H9 (cell line): ENCODE results near the gene MOGAT2. TPM values are rescaled to one million over a fixed set of nuclear protein-coding genes. Genes with fewer than 3 reads are reported as not detected.

Experiments
- DNase-seq: peaks from one replicate; pipeline ENCODE4 v3.0.0-alpha.2; 2017
- H2AFZ ChIP-seq: one replicate; pipeline ENCODE4 v1.6.1; 2013; ENCODE audit warnings: mild to moderate bottlenecking, low read length, control low read depth, moderate library complexity
- H2AK5ac ChIP-seq: 2 replicates; pipeline ENCODE4 v1.6.1; 2013; ENCODE audit warnings: low read length, control low read depth, mixed read lengths; ENCODE audit not compliant: insufficient read length
- H2BK120ac ChIP-seq: one replicate; pipeline ENCODE4 v1.6.1; 2013; ENCODE audit warnings: low read depth, mild to moderate bottlenecking, low read length, control low read depth, inconsistent platforms; ENCODE audit not compliant: poor library complexity, severe bottlenecking
- H2BK12ac ChIP-seq: 2 replicates; pipeline ENCODE4 v1.6.1; 2013; ENCODE audit warnings: low read length, control low read depth, mixed read lengths, low read depth; ENCODE audit not compliant: insufficient read length
- H2BK15ac ChIP-seq: 2 replicates; pipeline ENCODE4 v1.6.1; 2013; ENCODE audit warnings: low read depth, low read length, control low read depth
- H2BK20ac ChIP-seq: one replicate; pipeline ENCODE4 v1.6.1; 2013; ENCODE audit warnings: low read depth, mild to moderate bottlenecking, low read length, control low read depth, inconsistent platforms; ENCODE audit not compliant: poor library complexity, severe bottlenecking
- H2BK5ac ChIP-seq: 2 replicates; pipeline ENCODE4 v1.6.1; 2013; ENCODE audit warnings: low read length, control low read depth, mixed read lengths; ENCODE audit not compliant: insufficient read length
- H3K14ac ChIP-seq: 2 replicates; pipeline ENCODE4 v1.6.1; 2013; ENCODE audit warnings: low read length, control low read depth; ENCODE audit not compliant: insufficient read depth
- H3K18ac ChIP-seq: 2 replicates; pipeline ENCODE4 v1.6.1; 2013; ENCODE audit warnings: low read depth, mild to moderate bottlenecking, mixed read lengths, low read length, control low read depth; ENCODE audit not compliant: insufficient read length
- H3K23ac ChIP-seq: 2 replicates; pipeline ENCODE4 v1.6.1; 2013; ENCODE audit warnings: low read length, control low read depth, mixed read lengths, low read depth; ENCODE audit not compliant: insufficient read length
- H3K23me2 ChIP-seq: 2 replicates; pipeline ENCODE4 v1.6.1; 2013; ENCODE audit warnings: low read depth, mild to moderate bottlenecking, mixed read lengths, low read length, control low read depth; ENCODE audit not compliant: insufficient read length, poor library complexity, severe bottlenecking
- H3K27ac ChIP-seq: 2 replicates; pipeline ENCODE4 v1.5.1; 2013; ENCODE audit warnings: low read length, control low read depth, mixed read lengths, low read depth; ENCODE audit not compliant: insufficient read length
- H3K27me3 ChIP-seq: 2 replicates; pipeline ENCODE4 v1.6.1; 2013; ENCODE audit warnings: low read length, control low read depth, inconsistent platforms; ENCODE audit not compliant: insufficient read depth
- H3K4ac ChIP-seq: 2 replicates; pipeline ENCODE4 v1.6.1; 2013; ENCODE audit warnings: low read depth, mild to moderate bottlenecking, control low read depth, inconsistent platforms, low read length, moderate library complexity
- H3K4me1 ChIP-seq: 2 replicates; pipeline ENCODE4 v1.6.1; 2013; ENCODE audit warnings: low read length, control low read depth, inconsistent platforms; ENCODE audit not compliant: insufficient read depth
- H3K4me2 ChIP-seq: 2 replicates; pipeline ENCODE4 v1.6.1; 2013; ENCODE audit warnings: low read length, control low read depth, mixed read lengths; ENCODE audit not compliant: insufficient read length, insufficient read depth
- H3K56ac ChIP-seq: 2 replicates; pipeline ENCODE4 v1.6.1; 2013; ENCODE audit warnings: low read depth, mild to moderate bottlenecking, mixed read lengths, low read length, control low read depth; ENCODE audit not compliant: insufficient read length
- H3K79me1 ChIP-seq: 2 replicates; pipeline ENCODE4 v1.6.1; 2013; ENCODE audit warnings: low read depth, mild to moderate bottlenecking, moderate library complexity, low read length, control low read depth, inconsistent platforms; ENCODE audit not compliant: insufficient read depth, poor library complexity, severe bottlenecking
- H3K79me2 ChIP-seq: 2 replicates; pipeline ENCODE4 v1.6.1; 2013; ENCODE audit warnings: low read length, control low read depth, inconsistent platforms; ENCODE audit not compliant: insufficient read depth
- H3K9ac ChIP-seq: 2 replicates; pipeline ENCODE4 v1.6.1; 2013; ENCODE audit warnings: low read length, control low read depth, mixed read lengths; ENCODE audit not compliant: insufficient read length; ENCODE audit errors: extremely low read depth
- H3K9me3 ChIP-seq: one replicate; pipeline ENCODE4 v1.6.1; 2013; ENCODE audit warnings: low read depth, low read length, inconsistent platforms; ENCODE audit not compliant: control insufficient read depth
- H3T11ph ChIP-seq: one replicate; pipeline ENCODE4 v1.6.1; 2013; ENCODE audit warnings: mild to moderate bottlenecking, low read length, control low read depth, inconsistent platforms
- H4K20me1 ChIP-seq: one replicate; pipeline ENCODE4 v1.6.1; 2013; ENCODE audit not compliant: control insufficient read depth, insufficient read length, insufficient read depth
- H4K5ac ChIP-seq: 2 replicates; pipeline ENCODE4 v1.6.1; 2013; ENCODE audit warnings: low read depth, mild to moderate bottlenecking, mixed read lengths, low read length, control low read depth; ENCODE audit not compliant: insufficient read length
- H4K8ac ChIP-seq: replicated peaks from 2 replicates; pipeline ENCODE4 v1.6.1; 2013; ENCODE audit warnings: low read length, control low read depth, mixed read lengths, low read depth; ENCODE audit not compliant: insufficient read length
- H4K91ac ChIP-seq: 2 replicates; pipeline ENCODE4 v1.6.1; 2013; ENCODE audit warnings: low read depth, mild to moderate bottlenecking, moderate library complexity, mixed read lengths, low read length, control low read depth; ENCODE audit not compliant: insufficient read length
- H3K27ac Mint-ChIP-seq, 3 experiments: 2 replicates in 2 of 3; 3 replicates in 1 of 3; pipeline ENCODE4 v1.8.0; 2020 to 2021; ENCODE audit warnings: mixed read lengths in 3 of 3, mild to moderate bottlenecking in 1 of 3, moderate library complexity in 1 of 3
- H3K27me3 Mint-ChIP-seq: 2 replicates; pipeline ENCODE4 v1.8.0; 2021; ENCODE audit warnings: low read depth, mild to moderate bottlenecking, moderate library complexity, mixed read lengths
- H3K36me3 Mint-ChIP-seq, 3 experiments: 2 replicates in 2 of 3; 3 replicates in 1 of 3; pipeline ENCODE4 v1.8.0; 2020 to 2021; ENCODE audit warnings: low read depth in 3 of 3, mixed read lengths in 3 of 3; ENCODE audit not compliant: insufficient read depth in 1 of 3
- H3K4me1 Mint-ChIP-seq, 2 experiments: 2 replicates each; pipeline ENCODE4 v1.8.0; 2020; ENCODE audit warnings: mixed read lengths in 2 of 2
- H3K4me3 Mint-ChIP-seq, 2 experiments: 2 replicates in 1 of 2; 3 replicates in 1 of 2; pipeline ENCODE4 v1.8.0; 2020 to 2021; ENCODE audit warnings: mild to moderate bottlenecking in 2 of 2, mixed read lengths in 2 of 2, moderate library complexity in 1 of 2
- H3K9me3 Mint-ChIP-seq, 2 experiments: 2 replicates in 1 of 2; 3 replicates in 1 of 2; pipeline ENCODE4 v1.8.0; 2020; ENCODE audit warnings: mild to moderate bottlenecking in 2 of 2, mixed read lengths in 2 of 2, moderate library complexity in 1 of 2
- WGBS: extraction: QIAGEN DNeasy Blood & Tissue Kit; methylation state at CpG from one replicate; pipeline ENCODE4 v1.1.7; 2013; ENCODE audit warnings: missing lambda C conversion rate, low lambda C conversion rate, mixed read lengths; ENCODE audit not compliant: insufficient read length; ENCODE audit errors: extremely low coverage; 5-methylcytosine and 5-hydroxymethylcytosine counted together
- total RNA-seq: library from RNA; stranded (reverse); gene quantifications from 2 replicates; pipeline ENCODE4 v1.2.1, GENCODE V29; 2021
- TF ChIP-seq, protein P1 (sequence below): fragments of 200-600 bp; sonication (generic); conservative IDR thresholded peaks from 3 replicates; pipeline ENCODE4 v1.8.0; 2021; ENCODE audit warnings: antibody characterized with exemption, mild to moderate bottlenecking

Gene MOGAT2
- total RNA-seq, 1 experiment from 2014 or later, result not detected

DNA sequence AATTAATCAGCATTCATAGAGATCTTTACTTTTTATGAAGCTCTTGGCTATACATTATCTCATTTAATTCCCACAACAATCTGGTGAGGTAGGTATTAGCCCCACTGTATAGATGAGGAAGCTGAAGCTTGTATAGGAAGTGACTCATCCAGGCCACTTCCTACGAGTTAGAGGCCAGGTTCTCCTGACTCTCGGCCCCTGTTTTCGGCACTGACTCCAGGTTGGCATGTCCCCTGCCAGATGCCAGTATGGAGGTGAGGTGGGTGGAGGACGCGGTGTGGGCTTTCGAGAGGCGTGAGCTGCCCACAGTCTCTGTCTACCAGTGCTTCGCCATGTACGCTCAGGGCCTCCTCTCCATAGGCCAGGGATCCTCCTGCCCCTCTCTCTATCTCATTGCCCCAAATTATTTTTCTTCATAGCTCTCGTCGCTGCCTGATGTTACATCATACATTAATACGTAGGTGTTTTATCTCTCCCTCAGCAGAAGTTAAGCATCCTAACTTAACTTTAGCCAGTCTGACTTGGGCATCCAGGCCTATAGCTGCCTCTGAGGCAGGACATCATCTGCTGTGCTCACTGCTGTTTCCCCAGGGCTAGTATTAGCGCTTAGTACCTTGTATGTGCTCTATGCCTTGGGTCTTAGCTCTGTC lies 59.9 kb downstream of the MOGAT2 start:
- Histone ChIP-seq H3K18ac (no peak overlapping the region), H3K27ac (no peak overlapping the region), H3K27me3 (no peaks in the 10 kb centered on the region), H4K5ac (no peak overlapping the region), H3K23me2 (no peaks in the 10 kb centered on the region), H2AK5ac (no peak overlapping the region), H2BK120ac (no peak overlapping the region), H3K56ac (no peak overlapping the region), H3K79me1 (no peaks in the 10 kb centered on the region), H3K4me1 (no peaks in the 10 kb centered on the region), H3T11ph (no peak overlapping the region), H3K9ac (no peak overlapping the region), H4K91ac (no peak overlapping the region), H3K4ac (no peak overlapping the region), H3K9me3 (no peaks in the 10 kb centered on the region), H4K8ac (no peak overlapping the region), H3K4me2 (no peak overlapping the region), H2BK15ac (no peak overlapping the region), H3K23ac (no peak overlapping the region), H3K14ac (no peak overlapping the region), H3K79me2 (no peaks in the 10 kb centered on the region), H2BK20ac (no peak overlapping the region), H2BK5ac (no peak overlapping the region), H2AFZ (no peak overlapping the region), H2BK12ac (no peak overlapping the region), H4K20me1 (no peaks in the 10 kb centered on the region)
- no peak overlapping the region for H3K27ac Mint-ChIP-seq
- no peaks in the 10 kb centered on the region; a peak in 1 of 5 replicates for H3K9me3 Mint-ChIP-seq
- H3K4me1 Mint-ChIP-seq, result peaks cover 15 to 23% of the 10 kb centered on the region in 2 experiments
- WGBS, result no CpG with 5 or more reads among the region's 13 CpGs
- H3K36me3 Mint-ChIP-seq, result no peaks in the 10 kb centered on the region; a peak in 2 of 7 replicates
- H3K27me3 Mint-ChIP-seq, result peaks cover 28% of the 10 kb centered on the region
- no peak for DNase-seq
- TF ChIP-seq, protein P1, sequence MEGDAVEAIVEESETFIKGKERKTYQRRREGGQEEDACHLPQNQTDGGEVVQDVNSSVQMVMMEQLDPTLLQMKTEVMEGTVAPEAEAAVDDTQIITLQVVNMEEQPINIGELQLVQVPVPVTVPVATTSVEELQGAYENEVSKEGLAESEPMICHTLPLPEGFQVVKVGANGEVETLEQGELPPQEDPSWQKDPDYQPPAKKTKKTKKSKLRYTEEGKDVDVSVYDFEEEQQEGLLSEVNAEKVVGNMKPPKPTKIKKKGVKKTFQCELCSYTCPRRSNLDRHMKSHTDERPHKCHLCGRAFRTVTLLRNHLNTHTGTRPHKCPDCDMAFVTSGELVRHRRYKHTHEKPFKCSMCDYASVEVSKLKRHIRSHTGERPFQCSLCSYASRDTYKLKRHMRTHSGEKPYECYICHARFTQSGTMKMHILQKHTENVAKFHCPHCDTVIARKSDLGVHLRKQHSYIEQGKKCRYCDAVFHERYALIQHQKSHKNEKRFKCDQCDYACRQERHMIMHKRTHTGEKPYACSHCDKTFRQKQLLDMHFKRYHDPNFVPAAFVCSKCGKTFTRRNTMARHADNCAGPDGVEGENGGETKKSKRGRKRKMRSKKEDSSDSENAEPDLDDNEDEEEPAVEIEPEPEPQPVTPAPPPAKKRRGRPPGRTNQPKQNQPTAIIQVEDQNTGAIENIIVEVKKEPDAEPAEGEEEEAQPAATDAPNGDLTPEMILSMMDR, result no peak
- H3K4me3 Mint-ChIP-seq, result no peak overlapping the region
